CD4-positive, alpha-beta T cell treated with Interleukin-15 for 4 hours (primary cell): ENCODE data around the gene SCD5.
A peak's percentile ranks its signal among the peaks of the same experiment; 100 is the strongest.
"Not testable (repeated sequence)": the region's sequence is repeated elsewhere in the genome, so short reads cannot be mapped to it uniquely, and the experiment has no call there.

Experiments used
- DNase-seq: peaks from one replicate; pipeline ENCODE4 v3.0.0-alpha.2; 2020; ENCODE audit warnings: low spot score

The SCD5 gene

DNA sequence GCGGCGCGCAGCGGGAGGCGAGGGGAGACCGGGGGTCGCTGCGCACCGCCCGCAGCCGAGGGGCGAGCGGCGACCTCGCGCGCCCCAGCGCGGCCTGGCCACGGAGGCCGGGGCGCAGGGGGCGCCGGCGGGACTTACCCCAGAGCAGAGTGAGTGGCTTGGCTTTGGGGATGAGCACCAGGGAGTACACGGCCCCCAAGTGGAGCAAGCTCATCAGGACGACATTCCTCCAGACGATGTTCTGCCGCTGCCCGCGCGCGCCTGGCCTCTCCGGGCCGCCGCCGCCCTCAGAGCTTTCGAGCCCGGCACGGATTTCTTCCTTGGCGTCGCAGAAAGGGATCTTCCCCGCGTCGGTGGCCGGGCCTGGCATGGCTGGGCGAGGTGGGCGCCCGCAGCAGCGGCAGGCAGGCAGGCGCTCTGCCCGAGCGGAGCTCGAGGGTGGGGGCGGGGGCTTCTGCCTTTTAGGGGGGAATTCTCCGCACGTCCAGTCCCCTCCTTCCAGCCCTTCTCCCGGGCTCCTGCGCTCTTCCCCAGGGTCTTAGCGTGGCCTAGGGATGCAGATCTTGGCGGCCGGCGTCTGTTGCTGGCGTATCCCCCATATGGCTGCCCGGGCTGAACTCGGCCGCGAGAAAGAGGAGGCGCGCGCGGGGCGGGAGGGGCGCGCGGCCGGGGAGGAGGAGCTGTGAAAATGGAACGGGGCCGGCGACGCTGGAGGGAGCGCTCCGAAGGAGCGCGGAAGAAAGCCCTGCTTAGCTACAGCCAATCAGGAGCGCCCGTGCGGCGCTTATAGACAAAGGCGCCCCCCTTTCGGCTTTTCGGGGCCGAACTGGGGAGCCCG, at the start of gene SCD5:
SCD5 (minus strand) TSS at position 629 of the 838 bp plus-strand sequence; CDS start at position 370, 259 bp downstream.
- peak; percentile 69 for DNase-seq

DNA sequence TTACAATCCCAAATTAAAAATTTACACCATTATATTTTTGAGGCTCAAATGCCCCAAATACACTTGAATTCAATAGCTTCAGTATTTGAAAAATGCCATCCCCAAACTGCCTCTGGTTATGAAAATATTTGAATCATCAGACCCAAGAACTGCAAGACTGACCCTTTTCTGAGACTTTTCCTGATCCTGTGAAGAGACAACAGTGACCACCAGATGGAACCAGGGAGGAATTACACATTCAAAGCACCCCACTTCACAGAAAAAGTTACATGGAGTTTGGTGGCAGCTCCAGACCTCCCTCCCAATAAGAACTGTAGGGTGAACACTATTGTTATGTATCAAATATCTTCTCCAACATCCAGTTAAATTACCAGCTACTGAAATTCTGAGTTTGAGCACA, 44.0 kb upstream of the SCD5 start:
- no peak for DNase-seq

DNA sequence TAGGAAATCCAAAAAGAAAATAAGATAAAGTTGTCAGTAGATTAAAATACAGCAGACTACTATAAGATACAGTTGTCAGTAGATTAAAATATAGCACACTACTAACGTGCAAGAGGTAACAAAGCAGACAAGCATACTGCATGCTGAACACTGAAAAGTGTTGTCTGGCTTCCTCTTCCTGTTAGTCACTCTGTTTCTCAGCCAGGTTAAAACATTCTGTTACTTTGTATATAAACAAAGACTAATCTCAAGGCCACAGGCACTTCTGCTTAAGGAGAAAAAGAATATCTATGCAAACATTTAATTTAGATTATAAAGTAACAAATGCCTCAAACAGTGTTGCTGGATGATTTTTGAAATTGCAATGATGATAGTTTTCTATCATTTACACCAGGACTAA, 41.0 kb upstream of the SCD5 start:
- DNase-seq, result no peak

DNA sequence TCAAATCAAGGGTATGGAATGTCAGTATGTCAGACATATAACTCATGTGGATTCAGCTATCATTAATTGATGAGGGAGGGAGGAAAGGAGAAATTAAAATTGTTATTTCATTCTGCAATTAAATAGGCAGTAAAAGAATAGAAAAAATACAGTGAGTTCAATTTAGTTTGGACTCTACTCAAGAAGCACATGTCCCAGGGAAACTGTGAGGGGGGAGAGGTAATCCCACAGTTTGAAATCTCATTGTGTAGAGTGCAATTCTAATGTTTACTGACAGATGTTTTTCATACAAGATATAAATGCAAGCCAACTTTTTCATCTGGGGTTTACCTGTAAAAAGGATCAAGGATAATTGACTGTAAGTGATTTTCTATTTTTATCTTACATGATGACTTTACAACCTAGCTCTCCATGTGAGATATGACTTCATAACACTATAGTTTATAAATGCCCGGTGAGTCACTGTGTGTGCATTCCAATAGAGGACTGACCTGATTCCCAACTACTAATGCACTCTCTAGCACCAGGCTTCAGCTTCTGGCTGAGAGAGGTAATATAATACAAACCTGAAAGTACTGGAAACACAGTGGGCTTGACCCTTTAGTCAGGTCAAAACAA, 35.2 kb upstream of the SCD5 start:
- DNase-seq, result no peak

DNA sequence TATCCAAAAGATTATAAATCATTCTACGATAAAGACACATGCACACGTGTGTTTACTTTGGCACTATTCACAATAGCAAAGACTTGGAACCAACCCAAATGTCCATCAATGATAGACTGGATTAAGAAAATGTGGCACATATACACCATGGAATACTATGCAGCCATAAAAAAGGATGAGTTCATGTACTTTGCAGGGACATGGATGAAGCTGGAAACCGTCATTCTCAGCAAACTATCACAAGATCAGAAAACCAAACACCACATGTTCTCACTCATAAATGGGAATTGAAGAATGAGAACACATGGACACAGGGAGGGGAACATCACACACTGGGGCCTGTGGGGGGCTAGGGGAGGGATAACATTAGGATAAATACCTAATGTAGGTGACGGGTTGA, 34.5 kb upstream of the SCD5 start:
- DNase-seq, result not testable (repeated sequence)

DNA sequence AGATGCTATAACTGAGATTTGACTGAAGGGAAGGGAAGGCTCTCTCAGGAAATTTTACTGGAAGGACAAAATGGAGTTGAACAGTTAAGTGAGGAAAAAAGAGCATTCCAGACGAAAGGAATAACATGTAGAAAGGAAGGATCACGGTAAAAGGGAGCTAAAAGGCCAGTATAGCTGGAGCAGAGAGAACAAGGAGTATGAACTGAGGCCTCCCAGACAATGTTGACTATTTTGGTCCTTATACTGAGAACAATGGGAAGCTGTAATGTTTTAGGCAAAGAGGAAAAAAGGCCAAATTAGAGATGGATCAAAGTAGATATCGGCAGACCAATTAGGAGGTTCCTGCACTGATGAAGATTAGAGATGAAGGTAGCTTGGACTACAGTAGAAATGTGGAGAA, 26.8 kb upstream of the SCD5 start:
- no peak for DNase-seq

DNA sequence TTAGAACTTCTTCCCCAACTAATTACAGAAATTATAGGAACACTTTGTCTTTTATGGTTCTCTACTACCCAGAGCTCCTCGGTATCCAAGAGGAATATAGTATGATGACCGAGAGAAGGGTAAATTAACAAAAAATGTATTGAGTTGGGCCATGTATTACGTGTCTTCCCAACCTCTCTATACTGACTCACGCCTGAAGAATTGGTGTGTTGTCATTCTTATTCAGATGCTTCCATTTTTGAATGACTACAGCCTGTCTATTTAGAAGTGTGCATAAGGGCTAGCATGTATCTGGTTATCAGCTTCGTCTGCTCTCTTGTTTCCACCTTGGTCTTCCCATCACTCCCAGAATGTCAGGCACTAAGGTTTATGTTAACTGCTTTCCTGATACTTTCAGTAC, 24.5 kb upstream of the SCD5 start:
- DNase-seq, result no peak

DNA sequence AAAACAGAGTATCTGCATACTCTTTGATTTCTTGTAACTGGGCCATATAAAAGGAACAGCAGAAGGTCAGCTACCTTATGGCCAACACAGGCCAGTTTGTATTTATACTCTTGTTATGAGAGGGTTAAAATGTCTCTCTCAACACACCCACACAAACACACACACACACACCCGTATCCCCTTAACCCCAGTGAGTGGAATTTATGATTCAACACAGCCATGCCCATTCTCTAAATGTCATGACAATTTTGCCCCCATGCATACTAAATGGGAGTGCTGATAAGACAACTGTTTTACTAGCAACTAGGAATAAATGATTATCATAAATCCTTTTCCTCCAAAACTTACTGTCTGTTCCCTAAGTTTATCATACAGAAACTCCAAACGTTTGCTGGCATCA, 22.1 kb upstream of the SCD5 start:
- DNase-seq, result no peak

DNA sequence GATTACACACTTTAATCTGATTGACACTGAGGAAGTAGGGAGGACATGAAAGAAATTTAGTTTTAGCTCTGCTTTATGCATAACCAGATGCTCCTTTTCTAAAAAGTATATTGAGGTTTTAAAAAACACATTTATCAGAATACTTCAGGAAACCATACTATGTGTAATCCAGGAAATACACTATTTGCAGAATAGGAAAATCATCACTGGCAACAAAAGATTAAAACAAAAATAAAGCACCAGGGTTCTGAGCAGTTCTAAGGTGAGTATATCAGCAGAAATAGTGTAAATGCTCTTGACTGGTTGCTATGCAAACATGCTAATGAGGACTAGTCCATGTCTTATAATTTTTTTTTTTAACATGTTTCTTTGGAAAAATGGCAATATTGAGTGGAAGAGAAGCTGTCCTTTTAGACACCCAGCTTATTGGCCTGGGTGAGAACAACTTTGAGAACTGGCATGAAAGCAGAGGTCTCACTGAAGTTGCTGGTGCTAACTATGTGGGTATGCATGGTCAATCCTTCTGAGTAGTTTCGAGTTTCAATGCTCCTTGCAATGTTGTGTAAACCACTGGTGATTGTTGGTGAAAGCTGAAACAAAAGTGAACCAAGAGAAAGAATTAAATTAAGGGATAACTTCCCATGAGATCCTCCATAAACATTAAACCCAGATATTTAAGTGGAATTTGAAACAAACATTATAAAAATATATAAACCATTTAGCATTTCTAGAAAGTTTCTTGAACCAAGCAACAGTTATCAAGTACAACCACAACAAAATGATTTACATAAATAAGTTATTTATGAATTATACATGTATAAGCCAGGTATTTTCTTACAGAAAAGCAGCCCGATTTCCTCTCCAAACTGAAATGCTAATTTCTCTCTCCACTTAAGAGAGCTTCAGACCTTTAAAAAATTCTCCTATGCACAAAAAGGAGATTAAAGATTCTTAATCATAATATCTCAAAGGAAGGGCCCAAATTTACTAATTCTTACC, 20.4 kb upstream of the SCD5 start:
- DNase-seq, result no peak

DNA sequence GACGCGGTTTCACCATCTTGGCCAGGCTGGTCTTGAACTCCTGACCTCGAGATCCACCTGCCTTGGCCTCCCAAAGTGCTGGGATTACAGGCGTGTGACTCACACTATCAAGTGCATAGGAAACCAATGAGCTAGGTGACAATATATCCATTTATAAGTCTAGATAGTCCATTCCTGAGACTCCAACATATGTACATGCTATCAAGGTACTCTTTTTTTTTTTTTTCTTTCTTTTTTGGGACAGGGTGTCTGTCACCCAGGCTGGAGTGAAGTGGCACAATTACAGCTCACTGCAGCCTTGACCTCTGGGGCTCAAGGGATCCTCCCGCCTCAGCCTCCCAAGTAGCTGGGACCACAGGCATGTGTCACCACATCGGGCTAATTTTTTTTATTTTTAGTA, 18.3 kb upstream of the SCD5 start:
- not testable (repeated sequence) for DNase-seq

DNA sequence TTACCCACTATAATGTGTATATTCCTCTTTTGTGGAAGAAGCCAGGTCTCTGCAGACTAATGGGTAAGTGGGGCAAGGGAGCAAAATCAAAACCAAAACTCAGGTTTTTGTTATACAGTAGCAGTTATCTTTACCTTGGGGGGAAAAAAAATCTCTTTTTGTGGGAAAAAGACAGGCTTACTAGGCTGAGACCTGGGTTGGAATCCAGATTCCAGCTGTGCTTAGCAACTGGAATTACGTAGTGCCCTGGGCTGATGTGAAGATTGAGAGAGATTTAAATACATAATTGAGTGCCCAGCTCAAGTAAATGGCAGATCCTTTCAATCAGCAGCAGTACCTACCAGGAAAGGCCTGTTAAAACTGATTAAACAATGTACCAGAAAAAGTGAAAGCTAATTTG, 15.4 kb upstream of the SCD5 start:
- DNase-seq, result no peak

DNA sequence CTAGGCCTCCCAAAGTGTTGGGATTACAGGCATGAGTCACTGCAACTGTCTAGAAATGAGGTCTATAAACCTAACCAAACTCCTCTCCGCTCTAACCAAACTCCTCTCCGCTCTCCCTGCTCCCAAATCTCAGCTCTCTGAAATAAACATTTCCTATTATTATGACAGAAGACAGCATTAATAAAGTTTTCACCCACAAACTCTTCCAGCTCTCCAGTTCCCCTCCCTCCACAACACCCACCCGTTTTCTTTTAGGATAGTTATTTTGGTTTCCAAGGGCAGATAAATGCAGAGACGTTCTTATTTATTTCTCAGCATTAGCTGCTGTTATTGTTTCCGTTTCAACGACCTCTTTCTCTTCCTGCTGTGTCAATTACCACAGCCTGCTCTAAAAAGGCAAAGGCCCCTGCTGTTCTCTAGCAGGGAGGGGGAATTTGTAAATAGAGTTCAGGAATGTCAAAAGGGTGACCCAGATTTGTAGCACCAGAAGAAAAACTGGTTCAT, 13.3 kb upstream of the SCD5 start:
- no peak for DNase-seq

DNA sequence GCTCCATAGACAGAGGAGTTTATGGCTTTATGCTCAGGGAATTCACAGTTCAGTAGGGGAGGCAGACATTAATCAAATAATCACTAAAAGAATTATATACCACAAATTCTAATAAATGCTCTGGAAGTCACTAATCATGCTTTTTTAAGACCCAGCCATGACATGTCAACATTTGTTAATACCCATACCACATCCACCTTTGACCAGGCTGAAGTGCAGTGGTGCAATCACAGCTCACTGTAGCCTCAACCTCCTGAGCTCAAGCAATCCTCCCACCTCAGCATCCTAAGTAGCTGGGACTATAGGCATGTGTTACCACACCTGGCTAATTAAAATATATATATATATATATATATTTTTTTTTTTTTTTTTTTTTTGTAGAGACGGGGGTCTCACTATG, 12.8 kb upstream of the SCD5 start:
- DNase-seq, result no peak

DNA sequence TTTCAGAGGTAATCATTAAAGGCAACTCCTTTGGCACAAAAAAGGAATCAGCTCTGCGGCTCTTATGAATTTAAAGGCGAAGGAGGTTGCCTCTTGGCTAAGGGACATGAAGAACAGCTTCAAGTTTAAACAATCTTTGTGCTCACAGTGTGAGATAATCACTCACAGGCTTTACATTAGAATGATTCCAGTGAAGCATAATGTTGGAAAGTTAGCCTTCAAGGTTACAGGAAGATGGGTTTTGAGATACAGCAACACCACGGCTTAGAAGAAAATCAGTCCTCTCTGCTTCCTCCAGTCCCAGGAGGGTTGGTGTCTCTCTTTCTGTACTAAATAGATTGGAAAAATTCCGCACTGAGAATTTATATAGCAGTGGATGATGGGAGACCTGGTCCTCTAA, 11.6 kb upstream of the SCD5 start:
- DNase-seq, result no peak

DNA sequence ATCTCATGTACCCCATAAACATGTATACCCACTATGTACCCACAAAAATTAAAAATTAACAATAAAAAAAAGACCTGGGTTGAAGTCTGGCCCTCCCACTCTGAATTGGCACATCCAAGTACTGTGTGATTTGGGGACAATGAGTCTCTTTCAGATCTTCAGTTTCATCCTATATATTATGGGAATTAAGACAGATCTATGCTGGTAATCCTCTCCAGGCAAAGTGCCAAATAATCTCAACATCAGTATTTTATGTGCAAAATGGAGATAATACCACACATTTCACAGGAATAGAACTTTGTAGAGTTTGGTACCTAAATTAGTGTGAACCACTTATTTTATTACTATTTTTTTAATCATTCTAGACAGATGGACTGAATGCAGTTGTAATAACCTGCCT, 11.0 kb upstream of the SCD5 start:
- no peak for DNase-seq

DNA sequence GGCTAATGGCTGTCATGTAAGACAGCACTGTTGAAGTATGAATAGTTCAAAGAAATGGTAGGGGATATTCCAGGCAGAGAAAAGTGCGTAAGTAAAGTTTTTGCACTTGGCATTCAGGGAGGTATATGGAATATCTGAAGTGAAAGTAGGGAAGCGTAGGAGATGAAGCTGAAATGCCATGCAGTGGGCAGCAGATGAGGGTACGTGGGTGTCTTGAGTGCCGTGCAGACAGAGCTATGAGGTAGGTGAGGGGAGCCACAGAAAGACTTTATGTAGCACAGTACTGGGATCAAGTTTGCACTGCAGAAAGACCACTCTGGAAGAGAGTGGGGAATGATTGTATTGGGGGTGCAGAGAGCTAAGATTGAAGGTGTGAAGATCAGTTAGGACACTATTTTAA, 5.2 kb upstream of the SCD5 start:
- DNase-seq, result no peak

DNA sequence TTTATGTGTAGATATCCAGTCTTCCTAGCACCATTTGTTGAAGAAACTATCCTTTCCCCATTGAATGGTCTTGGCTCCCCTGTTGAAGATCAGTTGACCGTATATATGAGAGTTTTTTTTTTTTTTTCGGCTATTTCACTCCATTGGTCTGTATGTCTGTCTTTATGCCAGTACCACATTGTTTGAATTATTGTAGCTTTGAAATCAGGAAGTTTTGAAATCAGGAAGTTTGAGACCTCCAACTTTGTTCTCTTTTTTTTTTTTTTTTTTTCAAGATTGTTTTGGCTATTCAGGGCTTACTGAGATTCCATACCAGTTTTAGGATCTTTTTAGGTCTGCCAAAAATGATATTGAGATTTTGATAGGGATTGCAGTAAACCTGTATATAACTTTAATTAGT, 4.3 kb upstream of the SCD5 start:
- no peak for DNase-seq

DNA sequence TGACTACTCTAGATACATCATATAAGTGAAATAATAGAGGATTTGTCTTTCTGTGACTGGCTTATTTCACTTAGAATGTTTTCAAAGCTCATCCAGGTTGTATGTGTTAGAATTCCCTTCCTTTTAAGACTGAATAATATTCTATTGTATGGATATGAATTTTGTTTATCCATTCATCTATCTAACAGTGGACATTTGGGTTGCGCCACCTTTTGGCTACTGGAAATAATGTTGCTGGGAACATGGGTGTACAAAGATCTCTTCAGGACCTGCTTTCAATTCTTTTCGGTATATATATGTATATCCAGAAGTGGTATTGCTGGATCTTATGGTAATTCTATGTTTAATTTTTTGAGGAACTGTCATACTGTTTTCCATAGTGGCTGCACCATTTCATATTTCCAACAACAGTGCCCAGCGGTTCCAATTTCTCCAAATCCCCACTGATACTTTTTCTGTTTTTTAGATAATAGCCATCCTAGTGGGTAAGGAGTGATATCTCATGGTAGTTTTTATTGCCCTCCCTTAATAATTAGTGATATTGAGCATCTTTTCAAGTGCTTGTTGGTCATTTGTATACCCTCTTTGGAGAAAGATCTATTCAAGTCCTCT, 3.4 kb upstream of the SCD5 start:
- DNase-seq, result no peak

DNA sequence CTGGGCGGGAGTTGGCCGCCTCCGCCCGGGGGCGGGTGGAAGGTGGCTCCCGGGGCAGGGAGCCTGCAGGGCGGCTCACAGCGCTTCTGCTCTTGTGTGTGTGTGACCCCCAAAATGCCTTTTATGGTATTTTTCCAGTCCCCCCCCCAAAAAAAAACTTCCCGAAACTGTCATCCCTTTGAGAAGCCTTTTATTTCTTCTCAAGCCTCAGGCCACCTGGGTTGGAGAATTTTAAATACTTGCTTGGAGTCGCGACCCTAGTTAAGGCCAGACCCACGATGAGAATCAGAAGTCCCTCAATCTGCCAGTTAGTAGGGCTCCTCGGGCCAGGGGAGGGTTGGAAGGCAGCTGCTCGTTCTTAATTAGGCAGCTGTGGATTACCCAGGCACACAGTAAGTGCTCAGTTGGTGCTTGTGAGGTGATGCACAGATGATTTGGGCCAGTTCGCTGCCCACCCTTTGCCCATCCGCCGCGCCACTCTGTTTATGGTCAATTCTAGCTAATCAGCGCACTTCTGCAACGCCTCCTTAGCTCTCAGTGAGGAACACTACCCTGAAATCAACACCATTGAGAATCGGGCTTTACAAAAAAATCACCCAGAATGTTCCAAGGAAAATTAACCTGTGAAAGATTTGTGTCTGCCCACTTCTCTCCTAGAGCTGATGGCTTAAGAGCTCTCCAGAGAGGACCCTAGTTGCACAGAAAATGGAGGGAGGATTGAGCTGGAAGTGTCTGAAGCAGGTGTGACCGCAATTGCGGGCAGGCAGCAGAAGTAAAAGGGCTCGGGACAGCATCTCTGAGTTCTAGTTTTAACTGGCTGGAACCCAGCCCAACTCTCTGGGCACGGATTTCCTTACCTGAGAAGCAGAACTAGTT, 648 bp upstream of the SCD5 start:
- DNase-seq, result no peak

DNA sequence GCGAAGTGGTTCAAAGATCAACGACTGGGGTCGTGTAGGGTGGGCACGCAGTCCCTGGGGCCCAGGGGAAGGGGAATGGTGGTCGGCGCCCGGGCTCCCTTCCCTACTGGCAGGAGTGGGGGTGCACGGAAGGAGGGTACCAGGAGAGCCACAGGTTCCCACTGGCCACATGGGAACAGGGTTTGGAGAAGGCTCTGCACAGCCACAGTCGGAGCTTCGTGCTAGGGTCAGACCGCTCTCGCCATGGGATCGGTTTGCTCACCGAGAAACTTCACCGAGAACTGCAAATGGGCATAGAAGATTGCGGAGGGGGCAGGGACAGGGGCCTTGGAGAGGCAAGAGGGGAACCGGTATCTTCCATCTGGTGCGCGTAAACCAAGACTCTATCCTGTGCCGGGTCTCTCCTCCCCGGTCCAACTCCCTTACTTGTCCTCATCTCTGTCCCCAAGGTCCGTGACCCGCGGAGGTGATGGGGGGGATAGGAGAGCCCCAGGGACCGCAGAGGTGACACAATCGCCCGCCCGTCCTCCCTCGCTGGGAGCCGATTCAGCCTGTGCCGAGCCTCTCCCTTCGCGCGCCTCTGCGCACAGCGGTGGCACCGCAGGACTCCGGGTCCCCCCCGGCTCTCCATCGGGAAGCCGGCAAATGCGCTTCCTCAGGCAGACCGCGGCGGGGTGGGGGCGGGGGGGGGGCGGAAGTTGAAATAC, 1.0 kb downstream of the SCD5 start:
- no peak for DNase-seq
